ENCODE results near the gene GSTA3. TPM values are rescaled to one million over a fixed set of nuclear protein-coding genes. Genes with fewer than 3 reads are reported as not detected.
"Not testable (repeated sequence)": the region's sequence is repeated elsewhere in the genome, so short reads cannot be mapped to it uniquely, and the experiment has no call there.

The GSTA3 gene
- total and polyA plus RNA-seq, 2 donors (not counting 3 experiments of a cell fraction or from before 2014, with no cell fraction given), result not detected

DNA sequence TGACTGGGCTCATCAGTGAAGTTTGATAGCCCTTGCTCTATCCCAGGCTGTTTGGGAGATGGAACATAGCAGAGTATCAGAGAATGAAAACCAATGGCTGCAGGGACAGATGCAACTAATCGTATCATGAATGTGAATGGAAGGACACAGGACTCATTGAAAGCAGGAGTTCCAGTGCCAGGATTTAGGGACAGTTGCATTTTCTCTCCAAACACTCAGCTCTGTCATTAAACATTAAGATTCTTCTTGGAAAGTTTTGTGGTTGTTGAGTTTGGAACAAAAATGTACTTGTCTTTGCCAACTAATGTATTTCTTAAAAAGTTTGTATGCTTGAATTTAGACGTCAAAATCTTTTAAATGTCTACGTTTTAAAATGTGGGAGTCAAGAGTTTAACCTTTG lies 37.9 kb downstream of the GSTA3 start:
- intact Hi-C loops (cut with micrococcal nuclease) (no loop called here), dilution Hi-C loops (cut with MboI; ENCODE audit: extremely low pct_ligation_motif_present, low sequenced_read_pairs) (no loop called here)
- no peak overlapping the region for H3K27ac ChIP-seq (ENCODE audit: insufficient read depth, low read depth, low read length)
- H3K4me1 ChIP-seq (ENCODE audit: control insufficient read depth, extremely low read depth, insufficient read depth, low read length), result no peaks in the 10 kb centered on the region
- no peak for DNase-seq (ENCODE audit: low read depth, low spot score)
- peaks cover 0 to 2% of the 10 kb centered on the region in 2 experiments for H3K27me3 ChIP-seq (ENCODE audit: control insufficient read depth in 2 of 2, insufficient read depth in 2 of 2, low read length in 2 of 2)
- no peaks in the 10 kb centered on the region for H3K36me3 ChIP-seq (ENCODE audit: control insufficient read depth in 2 of 2, extremely low read depth in 1 of 2, insufficient read depth in 2 of 2, low read length in 2 of 2)
- CTCF ChIA-PET, result interaction anchor here (1.0 to 1.7 kb wide), 2 partner anchors 10 to 125 kb away, joined by 3 to 8 read pairs; no protein-coding TSS in a partner anchor
- no peak for TF ChIP-seq MYC (IDR thresholded peaks at IDR 0.05; ENCODE audit: low read depth, low read length)
- no peak for TF ChIP-seq GATA2 (IDR thresholded peaks at IDR 0.05; ENCODE audit: insufficient read depth, insufficient read length, low read depth, low read length)
- no peak for TF ChIP-seq POLR2A (IDR thresholded peaks at IDR 0.05; ENCODE audit: low read depth, low read length)
- TF ChIP-seq EZH2 (IDR thresholded peaks at IDR 0.05; ENCODE audit: borderline replicate concordance, low read depth, low read length, severe bottlenecking), result no peak
- no peak for TF ChIP-seq JUN (IDR thresholded peaks at IDR 0.05; ENCODE audit: borderline replicate concordance, insufficient read depth, insufficient read length, low read depth)
- TF ChIP-seq FOS (IDR thresholded peaks at IDR 0.05; ENCODE audit: borderline replicate concordance, insufficient read depth, low read length), result no peak
- TF ChIP-seq, protein P1, sequence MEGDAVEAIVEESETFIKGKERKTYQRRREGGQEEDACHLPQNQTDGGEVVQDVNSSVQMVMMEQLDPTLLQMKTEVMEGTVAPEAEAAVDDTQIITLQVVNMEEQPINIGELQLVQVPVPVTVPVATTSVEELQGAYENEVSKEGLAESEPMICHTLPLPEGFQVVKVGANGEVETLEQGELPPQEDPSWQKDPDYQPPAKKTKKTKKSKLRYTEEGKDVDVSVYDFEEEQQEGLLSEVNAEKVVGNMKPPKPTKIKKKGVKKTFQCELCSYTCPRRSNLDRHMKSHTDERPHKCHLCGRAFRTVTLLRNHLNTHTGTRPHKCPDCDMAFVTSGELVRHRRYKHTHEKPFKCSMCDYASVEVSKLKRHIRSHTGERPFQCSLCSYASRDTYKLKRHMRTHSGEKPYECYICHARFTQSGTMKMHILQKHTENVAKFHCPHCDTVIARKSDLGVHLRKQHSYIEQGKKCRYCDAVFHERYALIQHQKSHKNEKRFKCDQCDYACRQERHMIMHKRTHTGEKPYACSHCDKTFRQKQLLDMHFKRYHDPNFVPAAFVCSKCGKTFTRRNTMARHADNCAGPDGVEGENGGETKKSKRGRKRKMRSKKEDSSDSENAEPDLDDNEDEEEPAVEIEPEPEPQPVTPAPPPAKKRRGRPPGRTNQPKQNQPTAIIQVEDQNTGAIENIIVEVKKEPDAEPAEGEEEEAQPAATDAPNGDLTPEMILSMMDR (IDR thresholded peaks at IDR 0.05; ENCODE audit: extremely low read depth in 1 of 2, insufficient read depth in 1 of 2, low read depth in 1 of 2, low read length in 2 of 2), result no peak
- TF ChIP-seq, protein P2, sequence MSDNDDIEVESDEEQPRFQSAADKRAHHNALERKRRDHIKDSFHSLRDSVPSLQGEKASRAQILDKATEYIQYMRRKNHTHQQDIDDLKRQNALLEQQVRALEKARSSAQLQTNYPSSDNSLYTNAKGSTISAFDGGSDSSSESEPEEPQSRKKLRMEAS (IDR thresholded peaks at IDR 0.05; ENCODE audit: insufficient read depth, insufficient read length), result no peak
- no peak for TF ChIP-seq POLR2AphosphoS5 (IDR thresholded peaks at IDR 0.05; ENCODE audit: insufficient read depth, low read depth, low read length)
- no peaks in the 10 kb centered on the region for H4K20me1 ChIP-seq (replicated peaks; ENCODE audit: control insufficient read depth, extremely low read depth, insufficient read depth, low read length)
- no peak for FAIRE-seq
- H3K9ac ChIP-seq (replicated peaks; ENCODE audit: extremely low read depth, insufficient read depth, low read length), result no peak overlapping the region
- no TSS peak for BruUV-seq (replicated peaks)
- POLR2A ChIA-PET, result interaction anchor here (0.6 kb wide), 1 partner anchor 69 kb away, joined by 4 read pairs; no protein-coding TSS in a partner anchor
- no peaks in the 10 kb centered on the region for H3K79me2 ChIP-seq (ENCODE audit: control insufficient read depth, insufficient read depth, low read length)
- no peak overlapping the region for H2AFZ ChIP-seq (ENCODE audit: low read depth, low read length)
- no peak overlapping the region for H3K4me2 ChIP-seq (ENCODE audit: insufficient read depth, low read length)
- no peak overlapping the region for H3K4me3 ChIP-seq (replicated peaks in 1 of 3; ENCODE audit: insufficient read depth in 1 of 3, low read depth in 1 of 3, low read length in 3 of 3)
- no peaks in the 10 kb centered on the region for H3K9me1 ChIP-seq (replicated peaks; ENCODE audit: control insufficient read depth, extremely low read depth, insufficient read depth, low read length)
- H3K9me3 ChIP-seq (replicated peaks; ENCODE audit: control insufficient read depth, insufficient read depth, low read length), result no peaks in the 10 kb centered on the region

DNA sequence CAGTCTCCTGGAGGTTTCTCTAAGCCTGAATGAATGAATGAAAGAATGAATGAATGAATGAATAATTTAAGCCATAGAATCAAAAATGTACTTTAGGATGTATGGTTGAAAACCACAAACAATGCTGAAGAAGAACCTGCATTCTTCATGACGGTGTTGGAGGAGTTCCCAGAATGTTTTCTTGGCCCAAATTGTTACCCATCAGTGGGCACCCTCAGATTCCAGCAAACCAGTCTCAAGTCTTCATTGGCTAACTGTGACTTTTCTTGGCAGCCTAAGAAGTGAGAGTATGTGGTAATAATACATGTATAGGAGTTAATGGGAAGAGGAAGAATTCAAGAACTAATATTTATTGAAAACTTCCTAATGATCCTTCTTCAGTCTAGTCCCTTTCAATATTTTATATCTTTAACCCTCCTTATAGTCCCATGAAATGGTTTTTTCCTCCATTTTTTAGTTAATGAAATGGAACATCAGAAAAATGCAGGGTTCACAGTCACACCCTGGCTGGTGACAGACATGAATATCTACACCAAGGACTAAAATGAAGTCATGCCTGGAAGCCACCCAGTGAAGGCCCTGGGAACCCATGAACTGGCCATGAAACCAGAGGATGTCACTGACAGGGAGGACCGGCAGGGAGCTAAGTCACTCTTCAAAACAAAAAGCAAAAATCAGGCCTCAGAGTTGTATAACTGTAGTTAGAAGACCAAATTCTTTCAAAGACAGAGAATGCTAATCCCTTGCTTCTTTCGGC lies 39.0 kb downstream of the GSTA3 start:
- H3K4me2 ChIP-seq (ENCODE audit: insufficient read depth, low read length); H3K79me2 ChIP-seq (ENCODE audit: control insufficient read depth, insufficient read depth, low read length); H3K27ac ChIP-seq (ENCODE audit: insufficient read depth, low read depth, low read length); H3K4me3 ChIP-seq (replicated peaks in 1 of 3; ENCODE audit: insufficient read depth in 1 of 3, low read depth in 1 of 3, low read length in 3 of 3); H4K20me1 ChIP-seq (replicated peaks; ENCODE audit: control insufficient read depth, extremely low read depth, insufficient read depth, low read length); FAIRE-seq; H2AFZ ChIP-seq (ENCODE audit: low read depth, low read length); dilution Hi-C loops (cut with MboI; ENCODE audit: extremely low pct_ligation_motif_present, low sequenced_read_pairs); BruUV-seq (replicated peaks); CTCF ChIA-PET; H3K27me3 ChIP-seq (ENCODE audit: control insufficient read depth in 2 of 2, insufficient read depth in 2 of 2, low read length in 2 of 2); DNase-seq (ENCODE audit: low read depth, low spot score); H3K9ac ChIP-seq (replicated peaks; ENCODE audit: extremely low read depth, insufficient read depth, low read length); H3K36me3 ChIP-seq (ENCODE audit: control insufficient read depth in 2 of 2, extremely low read depth in 1 of 2, insufficient read depth in 2 of 2, low read length in 2 of 2); intact Hi-C loops (cut with micrococcal nuclease); H3K4me1 ChIP-seq (ENCODE audit: control insufficient read depth, extremely low read depth, insufficient read depth, low read length); H3K9me1 ChIP-seq (replicated peaks; ENCODE audit: control insufficient read depth, extremely low read depth, insufficient read depth, low read length); H3K9me3 ChIP-seq (replicated peaks; ENCODE audit: control insufficient read depth, insufficient read depth, low read length): not testable (repeated sequence)
- POLR2A ChIA-PET, result interaction anchor here (0.6 kb wide), 1 partner anchor 70 kb away, joined by 4 read pairs; no protein-coding TSS in a partner anchor
